HG03571 (cell line): ENCODE results near the gene TNNI2.
"Not testable (repeated sequence)": the region's sequence is repeated elsewhere in the genome, so short reads cannot be mapped to it uniquely, and the experiment has no call there.

ENCODE experiments used
- ATAC-seq: cut with Tn5 transposase; IDR thresholded peaks from one replicate; pipeline ENCODE4 v1.9.1; 2021; ENCODE audit not compliant: unreplicated experiment

Gene TNNI2

GRCh38 chr11:1883346-1884302 is 44.8 kb downstream of the TNNI2 start:
- ATAC-seq, result no peak

DNA sequence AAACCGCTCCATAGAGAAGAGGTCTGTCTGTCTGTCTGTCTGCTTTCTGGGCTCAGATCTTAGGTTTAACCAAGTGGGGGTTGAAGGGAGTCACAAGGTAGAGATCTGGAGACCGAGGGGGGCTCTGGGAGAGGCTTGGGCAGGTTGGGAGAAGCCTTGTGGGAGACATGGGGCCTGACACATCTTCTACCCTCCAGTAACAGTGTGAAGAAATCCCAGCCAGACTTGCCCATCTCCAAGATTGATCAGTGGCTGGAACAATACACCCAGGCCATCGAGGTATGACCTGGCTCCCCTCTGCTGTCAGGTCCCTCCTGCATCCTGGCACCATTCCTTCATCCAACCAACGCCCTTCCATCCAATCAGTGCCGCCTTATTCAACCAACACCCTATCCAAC is 45.5 kb downstream of the TNNI2 start:
- ATAC-seq, result no peak

DNA sequence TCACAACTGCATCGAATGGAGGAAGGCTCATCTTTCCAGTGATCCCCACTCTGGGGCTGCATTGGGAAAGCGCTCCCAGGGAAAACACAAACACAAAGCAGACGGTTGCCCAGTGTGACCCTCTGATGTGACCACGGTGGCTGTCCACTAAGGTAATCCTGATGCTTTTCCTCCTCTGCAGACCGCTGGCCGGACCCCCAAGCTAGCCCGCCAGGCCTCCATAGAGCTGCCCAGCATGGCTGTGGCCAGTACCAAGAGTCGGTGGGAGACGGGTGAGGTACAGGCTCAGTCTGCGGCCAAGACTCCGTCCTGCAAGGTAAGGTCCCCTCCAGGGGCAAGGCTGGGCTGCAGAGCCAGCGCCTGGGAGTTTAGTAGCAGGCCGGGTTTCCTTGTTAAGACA is 47.8 kb downstream of the TNNI2 start:
- ATAC-seq, result not testable (repeated sequence)

DNA sequence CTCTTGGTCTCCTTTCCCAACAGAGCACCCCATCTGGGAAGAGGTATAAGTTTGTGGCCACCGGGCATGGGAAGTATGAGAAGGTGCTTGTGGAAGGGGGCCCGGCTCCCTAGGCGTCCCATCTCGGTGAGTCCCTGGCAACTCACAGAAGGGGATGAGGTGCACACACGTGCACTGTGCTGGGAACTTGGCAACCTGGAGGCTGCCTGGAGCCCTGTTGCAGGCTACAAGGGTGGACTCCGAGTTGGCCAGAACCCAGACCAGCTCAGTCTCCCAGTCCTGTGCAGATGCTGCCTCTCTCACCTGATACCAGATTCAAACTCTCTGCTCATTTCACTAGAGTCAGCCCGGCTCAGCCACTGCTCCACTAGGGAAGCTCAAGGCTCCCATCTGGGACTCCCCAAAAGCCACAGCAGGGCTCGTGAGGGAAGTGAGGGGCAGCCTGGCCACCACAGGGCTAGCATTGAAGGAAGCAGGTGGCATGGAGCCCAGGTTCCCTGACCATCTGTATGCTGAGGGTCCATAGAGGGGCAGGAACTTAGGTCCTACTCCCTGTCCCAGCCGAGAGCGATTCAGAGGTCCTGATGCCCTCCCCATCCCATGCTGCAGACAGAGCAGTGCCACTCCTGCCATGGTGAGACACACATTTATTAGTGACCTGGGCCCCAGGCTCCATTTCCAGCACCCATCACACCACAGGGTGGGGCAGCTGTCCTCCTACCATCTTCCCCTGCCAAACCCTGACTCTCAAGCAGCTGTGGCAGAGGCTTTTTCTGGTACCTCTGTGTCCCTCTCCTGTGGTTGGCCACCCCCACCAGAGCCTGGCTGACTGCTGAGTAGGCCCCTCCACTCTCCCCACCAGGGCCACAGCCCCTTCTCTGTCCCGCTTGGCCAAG is 48.9 kb downstream of the TNNI2 start:
- no peak for ATAC-seq

- ATAC-seq, result no peak
Measured at GRCh38 chr11:1888347-1888753, 49.6 kb downstream of the TNNI2 start.

- no peak for ATAC-seq
Measured at GRCh38 chr11:1888811-1889210, 50.0 kb downstream of the TNNI2 start.

DNA sequence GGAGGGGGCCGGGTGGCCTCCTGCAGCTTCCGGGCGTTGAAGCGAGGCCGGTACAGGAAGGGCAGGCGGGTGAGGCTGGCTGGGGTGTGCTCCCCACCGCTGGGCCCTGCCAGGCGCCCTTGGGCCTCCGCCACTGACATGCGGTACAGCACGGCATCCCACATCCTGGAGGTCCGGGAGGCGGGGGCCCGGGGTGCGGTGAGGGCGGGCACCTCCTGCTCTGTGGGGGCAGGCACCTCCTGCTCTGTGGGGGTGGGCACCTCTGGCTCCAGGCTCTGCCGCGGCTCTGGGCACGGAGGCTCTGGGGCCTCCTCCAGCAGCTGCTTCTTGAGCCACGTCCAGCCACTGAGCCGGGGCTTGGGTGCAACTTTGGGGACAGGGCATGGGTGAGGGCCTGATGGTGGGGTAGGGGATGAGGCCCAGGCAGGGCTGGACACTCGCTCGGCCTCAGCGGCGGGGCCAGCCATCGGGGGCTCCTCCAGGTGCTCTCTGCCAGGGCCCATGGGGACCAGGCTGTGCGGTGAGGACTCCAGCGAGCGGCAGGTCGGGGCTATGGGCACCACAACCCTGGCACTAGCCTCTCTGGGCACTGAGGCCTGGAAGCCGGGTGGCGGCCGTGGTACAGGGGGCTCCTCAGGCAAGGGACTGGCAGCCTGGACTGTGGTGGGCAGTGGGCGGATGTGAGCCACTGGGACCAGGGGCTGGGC is 50.6 kb downstream of the TNNI2 start:
- no peak for ATAC-seq

- no peak for ATAC-seq
Measured at GRCh38 chr11:1889941-1890855, 51.4 kb downstream of the TNNI2 start.
